Urinary bladder (tissue), 4 donors: ENCODE measurements around the gene RPL34. TPM values are rescaled to one million over a fixed set of nuclear protein-coding genes. Genes with fewer than 3 reads are reported as not detected.
A peak's percentile ranks its signal among the peaks of the same experiment; 100 is the strongest.

Experiments used
- DNase-seq: peaks from one replicate; pipeline ENCODE4 v3.0.0-alpha.2; 2015; ENCODE audit errors: extremely low spot score
- H3K27ac ChIP-seq: one replicate; pipeline ENCODE4 v1.5.1; 2013; ENCODE audit warnings: low read depth, mild to moderate bottlenecking, moderate library complexity
- H3K36me3 ChIP-seq: one replicate; pipeline ENCODE4 v1.6.1; 2013; ENCODE audit warnings: mild to moderate bottlenecking, moderate library complexity; ENCODE audit not compliant: insufficient read depth
- H3K4me1 ChIP-seq: one replicate; pipeline ENCODE4 v1.6.1; 2013; ENCODE audit warnings: mild to moderate bottlenecking, moderate library complexity; ENCODE audit not compliant: insufficient read depth
- H3K4me3 ChIP-seq: one replicate; pipeline ENCODE4 v1.5.1; 2013; ENCODE audit warnings: low read depth, low read length
- WGBS: extraction: QIAGEN DNeasy Blood & Tissue Kit; methylation state at CpG from one replicate; pipeline ENCODE4 v1.1.7; 2013; 5-methylcytosine and 5-hydroxymethylcytosine counted together
- polyA plus RNA-seq: library from polyadenylated mRNA; stranded (reverse); fragments of 200-250 nt; gene quantifications from one replicate; pipeline ENCODE4 v1.2.3, GENCODE V29; 2013
- small RNA-seq: library from RNA; depleted of rRNA; stranded (forward); fragments of <200 nt; gene quantifications from one replicate; pipeline ENCODE3, GENCODE V24; 2014
- total RNA-seq: library from RNA; depleted of rRNA; stranded (reverse); fragments of >200 nt; gene quantifications from one replicate; pipeline ENCODE4 v1.2.3, GENCODE V29; 2014
- donor health status: healthy with polysubstance abuse.
- donor health status: healthy.

Gene RPL34
- total and polyA plus RNA-seq, 2 donors: 2,015 to 3,590 TPM

GRCh38 chr4:108644237-108644636, 23.9 kb downstream of the RPL34 start:
- Histone ChIP-seq H3K4me1 (no peaks in the 10 kb centered on the region), H3K4me3 (no peak overlapping the region), H3K36me3 (no peaks in the 10 kb centered on the region), H3K27ac (no peak overlapping the region)
- 52% methylated on average over 1 of the region's 1 CpG for WGBS
- DNase-seq: no peak

- no peaks in the 10 kb centered on the region for H3K36me3 ChIP-seq
- no peak overlapping the region for H3K4me3 ChIP-seq
- DNase-seq: no peak
- H3K4me1 ChIP-seq: no peaks in the 10 kb centered on the region
- no peak overlapping the region for H3K27ac ChIP-seq
- WGBS: 82% methylated on average over 3 of the region's 3 CpGs
Measured at GRCh38 chr4:108646706-108647105, 26.3 kb downstream of the RPL34 start.

- Histone ChIP-seq H3K36me3 (no peaks in the 10 kb centered on the region), H3K4me3 (no peak overlapping the region), H3K4me1 (no peaks in the 10 kb centered on the region), H3K27ac (no peak overlapping the region)
- no peak for DNase-seq
- WGBS: 2% methylated on average over 6 of the region's 6 CpGs
Measured at GRCh38 chr4:108649863-108650211, 29.5 kb downstream of the RPL34 start.

GRCh38 chr4:108650212-108651013, 30.0 kb downstream of the RPL34 start, which contains the start of gene OSTC:
Gene OSTC, plus strand, starts transcription at chr4:108650599. Its CDS starts 57 bp downstream, at chr4:108650656.
- DNase-seq: peak; percentile 95
- H3K4me1 ChIP-seq: no peaks in the 10 kb centered on the region
- under 1% methylated on average over 45 of the region's 45 CpGs for WGBS
- peak within 1 kb of the TSS; percentile 54 for H3K27ac ChIP-seq
- H3K4me3 ChIP-seq: peak within 1 kb of the TSS; percentile 73
- no peaks in the 10 kb centered on the region for H3K36me3 ChIP-seq

- peak overlapping the region; percentile 54 for H3K27ac ChIP-seq
- no peaks in the 10 kb centered on the region for H3K36me3 ChIP-seq
- no peaks in the 10 kb centered on the region for H3K4me1 ChIP-seq
- H3K4me3 ChIP-seq: peak overlapping the region; percentile 73
- DNase-seq: no peak
- WGBS: 4% methylated on average over 9 of the region's 9 CpGs
Measured at GRCh38 chr4:108651014-108651791, 30.8 kb downstream of the RPL34 start.

- 32% methylated on average over 3 of the region's 3 CpGs for WGBS
- H3K4me1 ChIP-seq: no peaks in the 10 kb centered on the region
- no peak overlapping the region for H3K27ac ChIP-seq
- no peak overlapping the region for H3K4me3 ChIP-seq
- no peak for DNase-seq
- peaks cover 3% of the 10 kb centered on the region for H3K36me3 ChIP-seq
Measured at GRCh38 chr4:108662629-108663028, 42.3 kb downstream of the RPL34 start.

- DNase-seq: no peak
- H3K4me3 ChIP-seq: no peak overlapping the region
- 70% methylated on average over 4 of the region's 4 CpGs for WGBS
- no peaks in the 10 kb centered on the region for H3K4me1 ChIP-seq
- H3K27ac ChIP-seq: no peak overlapping the region
- no peaks in the 10 kb centered on the region for H3K36me3 ChIP-seq
Measured at GRCh38 chr4:108674356-108674977, 54.1 kb downstream of the RPL34 start.

Small RNA genes within 50 kb of the gene (small RNA-seq; reads per million reads assigned to genes)
- gene RNU6-431P: not detected

Other genes with a start within 250 kb of the RPL34 start
- 150 TPM for gene OSTC, start 30.0 kb downstream of the RPL34 start, total RNA-seq
- gene OSTC, start 30.0 kb downstream of the RPL34 start, polyA plus RNA-seq: 98.7 TPM
- 0.32 TPM for gene ETNPPL, start 142.5 kb downstream of the RPL34 start, total RNA-seq
- gene ETNPPL, start 142.5 kb downstream of the RPL34 start, polyA plus RNA-seq: 0.10 TPM